GM21390 (cell line): ENCODE results near the gene SCRT2.
"Not testable (repeated sequence)": the region's sequence is repeated elsewhere in the genome, so short reads cannot be mapped to it uniquely, and the experiment has no call there.

ENCODE experiments used
- ATAC-seq: cut with Tn5 transposase; IDR thresholded peaks from one replicate; pipeline ENCODE4 v1.9.1; 2021; ENCODE audit not compliant: unreplicated experiment

The SCRT2 gene

DNA sequence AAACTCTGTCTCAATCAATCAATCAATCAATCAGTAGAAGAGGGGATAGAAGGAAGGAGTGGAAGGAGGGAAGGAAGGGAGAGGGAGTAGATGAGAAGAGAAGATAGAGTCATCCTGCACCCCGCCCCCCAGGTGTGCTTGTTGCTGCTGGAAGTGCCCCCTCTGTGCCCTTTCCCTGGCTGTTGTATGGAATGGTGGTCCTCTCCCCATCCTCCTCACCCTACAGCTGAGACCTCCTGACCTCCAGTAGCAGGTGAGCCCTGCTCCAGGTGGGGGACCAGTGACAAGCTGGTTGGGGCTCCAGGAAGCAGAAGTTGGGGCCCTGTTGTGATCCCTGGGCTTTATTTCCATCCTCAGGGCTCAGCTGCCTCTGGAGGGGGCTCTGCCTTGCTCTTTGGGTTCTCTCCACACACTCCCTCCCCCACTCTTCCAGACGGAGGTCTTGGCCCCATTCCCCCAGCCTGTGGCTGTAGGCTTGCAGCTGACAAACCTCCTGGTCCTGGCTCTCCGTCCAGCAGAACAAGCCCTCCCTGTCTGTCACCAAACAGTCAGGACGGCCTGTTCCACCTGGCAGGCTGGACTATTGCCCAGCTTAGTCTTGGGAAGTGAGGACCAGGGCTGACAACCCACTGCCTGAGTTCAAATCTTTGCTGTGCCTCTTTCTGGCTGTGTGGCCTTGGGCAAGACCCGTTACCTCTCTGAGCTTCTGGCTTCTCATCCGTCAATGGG, 26.0 kb upstream of the SCRT2 start:
- no peak for ATAC-seq

DNA sequence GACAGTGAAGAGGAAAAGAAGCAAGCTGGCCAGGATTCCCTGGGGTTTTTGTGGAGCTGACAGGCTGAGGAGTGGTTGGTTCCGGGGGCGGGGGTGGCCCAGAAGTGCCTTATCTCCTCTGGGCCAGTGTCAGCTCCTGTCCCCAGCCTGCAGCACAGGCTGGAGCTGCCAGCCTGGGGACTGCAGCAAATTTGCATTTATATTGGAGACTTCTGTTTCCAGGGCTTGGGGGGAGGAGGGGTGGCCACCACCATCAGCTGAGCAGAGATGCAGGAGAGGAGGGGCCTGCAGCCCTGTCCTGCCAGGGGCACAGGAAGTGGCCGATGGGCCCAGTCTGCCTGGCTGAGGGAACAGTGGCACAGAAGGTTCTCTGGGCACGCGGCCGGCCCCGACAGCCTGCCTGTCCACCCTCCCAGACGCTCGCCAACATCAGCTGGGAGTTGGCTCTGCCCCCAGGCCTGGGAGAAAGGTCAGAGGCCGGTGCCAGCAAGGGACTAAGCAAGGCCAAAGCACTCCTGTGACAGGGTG, 24.3 kb upstream of the SCRT2 start:
- no peak for ATAC-seq

DNA sequence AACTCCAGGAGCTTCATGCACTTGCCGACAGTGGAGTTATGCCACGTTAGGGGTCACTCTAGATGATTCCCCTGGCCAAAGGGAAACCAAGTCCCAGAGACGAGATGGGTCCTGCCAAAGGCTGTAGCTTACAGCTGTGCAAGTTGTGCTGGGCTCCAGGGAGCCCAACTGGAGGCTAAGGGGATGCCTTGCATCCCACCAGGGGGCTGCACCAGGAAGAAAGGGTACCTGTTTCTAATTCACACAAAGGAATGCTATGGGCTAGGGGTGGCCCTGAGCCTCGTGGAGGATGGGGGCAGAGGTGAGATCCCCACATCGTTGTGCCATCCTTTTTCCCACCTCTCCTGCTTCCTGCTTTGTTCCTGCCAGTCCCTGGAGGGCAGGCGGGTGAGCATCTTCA, 23.7 kb upstream of the SCRT2 start:
- no peak for ATAC-seq

DNA sequence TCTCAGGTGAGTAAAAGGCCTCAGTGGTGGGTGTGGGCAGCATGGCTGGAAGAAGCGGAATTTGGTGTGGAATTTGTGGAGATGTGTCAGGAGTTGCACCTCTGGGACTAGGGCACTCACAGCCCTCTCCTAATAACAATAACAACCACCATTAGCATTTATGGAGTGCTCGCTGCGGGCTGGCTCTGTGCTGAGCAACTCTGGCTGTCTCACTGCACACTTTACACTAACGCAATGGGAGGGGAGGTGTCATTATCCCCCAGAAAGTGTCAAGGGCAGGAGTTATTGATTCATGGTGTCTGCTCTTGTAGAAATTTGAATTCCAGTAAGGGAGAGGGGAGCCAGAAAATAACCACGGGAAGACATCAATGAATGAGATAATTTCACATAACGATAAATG, 22.7 kb upstream of the SCRT2 start:
- no peak for ATAC-seq

- ATAC-seq = no peak
These were observed 22.2 kb upstream of the SCRT2 start for GRCh38 chr20:697826-698225.

DNA sequence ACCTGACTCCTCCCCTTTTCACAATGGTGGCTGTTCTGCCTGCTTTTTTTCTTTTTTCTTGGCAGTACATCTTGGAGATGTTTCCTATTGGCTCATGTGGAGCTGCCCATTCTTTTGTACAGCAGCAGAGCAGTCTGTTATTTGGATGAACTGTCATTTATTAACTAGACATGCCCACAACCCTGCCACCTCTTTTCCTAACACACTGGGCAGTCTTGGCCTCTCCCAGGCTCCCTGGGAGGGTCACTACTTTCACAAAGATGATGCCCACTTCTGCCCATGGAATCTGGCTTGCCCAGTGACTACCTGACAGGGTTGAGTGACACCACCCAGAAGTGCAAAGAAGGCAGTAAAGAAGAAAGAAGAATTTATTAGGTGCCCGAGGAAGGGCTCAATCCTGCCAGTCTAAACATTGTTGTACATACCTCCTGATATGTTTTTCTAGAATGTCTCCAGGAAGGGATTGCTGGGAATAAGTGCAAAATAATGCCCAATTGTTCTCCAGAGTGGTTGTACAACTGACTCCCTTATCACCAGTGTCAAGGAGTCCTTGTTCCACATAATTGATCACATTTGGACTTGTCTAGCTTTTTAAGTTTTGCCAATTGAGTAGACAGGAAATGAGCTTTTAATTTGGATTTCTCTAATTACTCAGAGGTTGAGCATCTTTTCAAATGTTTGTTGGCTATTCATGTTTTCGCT, 19.7 kb upstream of the SCRT2 start:
- ATAC-seq = no peak

GRCh38 chr20:694496-694895, 18.9 kb upstream of the SCRT2 start:
- no peak for ATAC-seq

GRCh38 chr20:693786-694185, 18.2 kb upstream of the SCRT2 start:
- not testable (repeated sequence) for ATAC-seq

DNA sequence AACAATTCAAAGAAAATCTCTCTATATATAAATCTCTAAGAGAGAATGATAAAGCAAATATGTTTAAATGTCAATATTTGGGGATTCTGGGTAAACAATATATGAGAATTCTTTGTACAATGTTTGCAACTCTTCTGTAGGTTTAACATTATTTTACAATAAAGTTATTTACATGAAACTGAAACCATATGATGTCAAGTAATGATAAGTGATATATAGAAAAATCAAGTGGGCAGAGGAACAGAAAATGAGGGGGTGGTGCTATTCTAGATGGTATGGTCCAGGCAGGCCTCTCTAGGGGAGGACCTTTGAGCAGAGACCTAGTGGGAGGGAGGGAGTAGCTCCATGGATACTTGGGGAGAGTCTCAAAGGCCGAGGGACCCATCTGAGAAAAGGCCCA, 16.4 kb upstream of the SCRT2 start:
- no peak for ATAC-seq

DNA sequence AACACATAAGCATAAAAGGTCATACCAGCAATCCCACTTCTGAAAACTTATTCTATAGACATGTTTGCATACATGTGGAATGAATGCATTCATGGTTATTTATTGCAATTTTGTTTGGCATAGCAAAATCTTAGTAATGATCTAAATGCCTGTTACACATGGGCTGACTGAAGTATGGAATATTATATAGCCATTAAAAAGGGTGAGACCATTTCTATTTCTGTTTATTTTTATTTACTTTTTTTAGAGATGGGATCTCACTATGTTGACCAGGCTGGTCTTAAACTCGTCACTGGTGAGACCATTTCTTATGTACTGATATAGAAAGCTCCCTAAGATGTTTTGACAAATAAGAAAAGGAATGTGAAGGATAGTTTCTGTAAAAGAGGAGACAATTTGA, 14.3 kb upstream of the SCRT2 start:
- ATAC-seq = no peak

DNA sequence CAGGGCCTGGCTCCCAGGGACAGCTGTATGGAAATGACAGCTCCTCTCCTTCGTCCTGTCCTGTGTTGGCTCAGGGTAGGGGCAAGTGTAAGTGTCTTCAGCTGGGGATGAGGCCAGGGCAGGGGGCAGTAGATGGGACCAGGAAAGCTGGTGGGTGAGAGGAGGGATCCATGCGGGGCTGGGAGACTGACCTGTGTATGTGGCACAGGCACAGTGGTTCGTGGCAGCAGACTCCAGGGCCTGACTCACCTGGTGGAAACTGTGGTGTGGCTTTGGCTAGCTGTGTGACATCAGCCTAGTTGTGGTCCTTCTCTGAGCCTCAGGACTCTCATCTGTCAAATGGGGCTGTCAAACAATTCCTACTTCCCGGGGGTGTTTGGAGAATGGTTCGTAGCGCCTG, 13.7 kb upstream of the SCRT2 start:
- no peak for ATAC-seq

GRCh38 chr20:688809-689212, 13.2 kb upstream of the SCRT2 start:
- no peak for ATAC-seq

DNA sequence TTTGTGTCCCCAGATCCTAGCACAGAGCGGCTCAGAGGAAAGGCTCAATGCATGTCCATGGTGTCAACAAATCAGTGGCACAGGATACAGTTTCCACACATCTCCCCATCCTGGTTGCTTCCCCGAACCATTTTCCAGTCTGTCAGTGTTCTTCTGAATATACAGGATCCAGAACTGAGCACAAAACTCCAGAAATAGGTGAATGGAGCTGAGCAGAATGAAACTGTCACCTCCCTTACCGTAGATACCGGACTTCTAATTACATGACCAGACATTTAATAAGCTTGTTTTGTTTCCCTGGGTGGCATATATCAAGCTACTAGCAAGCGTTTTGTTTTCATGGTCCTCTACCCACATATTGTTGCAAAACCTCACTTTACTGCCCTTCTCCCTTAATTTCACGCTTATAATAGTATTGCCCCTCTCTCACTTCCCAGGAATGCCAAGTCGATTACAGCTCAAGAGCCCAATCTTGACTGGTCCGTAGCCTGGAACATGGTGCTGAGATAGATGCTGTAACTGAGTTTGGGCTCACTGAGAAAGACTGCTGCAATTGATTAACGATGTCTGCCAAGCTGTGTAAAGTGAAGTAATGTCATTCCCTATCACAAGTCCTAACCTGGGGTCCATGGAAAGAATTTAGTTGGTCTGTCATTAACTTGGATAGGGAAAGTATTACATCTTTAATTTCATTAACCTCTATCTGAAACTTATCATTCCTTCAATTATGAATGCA, 12.0 kb upstream of the SCRT2 start:
- no peak for ATAC-seq

DNA sequence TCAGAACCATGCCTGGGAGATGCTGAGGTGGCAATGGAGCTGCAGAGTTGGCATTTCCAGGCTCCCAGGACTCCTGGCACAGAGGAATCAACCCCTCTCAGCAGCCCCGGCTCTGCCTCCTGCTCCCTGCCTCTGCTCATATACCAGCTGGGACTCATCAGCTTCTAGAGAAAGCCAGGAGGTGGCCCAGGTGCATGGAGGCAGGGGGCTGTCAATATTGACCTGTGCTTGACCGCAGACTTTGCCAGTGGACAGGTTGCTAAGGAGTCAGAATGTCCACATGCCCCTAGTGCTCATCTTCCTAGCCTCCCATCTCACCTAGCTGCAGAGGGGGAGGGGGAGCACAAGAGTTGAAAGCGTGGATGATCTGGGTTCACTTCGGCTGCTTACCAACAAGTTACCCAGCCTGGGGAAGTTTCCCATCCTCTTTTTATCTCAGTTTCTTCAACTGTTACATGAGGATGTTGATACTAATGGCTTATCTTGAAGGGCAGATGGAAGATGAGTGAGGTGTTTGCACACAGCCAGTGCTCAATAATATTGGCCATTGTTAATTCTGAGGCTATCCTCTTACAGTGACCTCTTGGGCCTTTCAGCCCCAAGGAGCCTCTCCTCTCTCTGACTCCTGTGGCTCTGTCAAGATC, 9.2 kb upstream of the SCRT2 start:
- ATAC-seq = no peak

GRCh38 chr20:682123-682522, 6.5 kb upstream of the SCRT2 start:
- ATAC-seq = no peak

- ATAC-seq = no peak
These were observed 5.1 kb upstream of the SCRT2 start for GRCh38 chr20:680638-681187.

- ATAC-seq = no peak
These were observed 2.4 kb upstream of the SCRT2 start for GRCh38 chr20:677957-678356.

DNA sequence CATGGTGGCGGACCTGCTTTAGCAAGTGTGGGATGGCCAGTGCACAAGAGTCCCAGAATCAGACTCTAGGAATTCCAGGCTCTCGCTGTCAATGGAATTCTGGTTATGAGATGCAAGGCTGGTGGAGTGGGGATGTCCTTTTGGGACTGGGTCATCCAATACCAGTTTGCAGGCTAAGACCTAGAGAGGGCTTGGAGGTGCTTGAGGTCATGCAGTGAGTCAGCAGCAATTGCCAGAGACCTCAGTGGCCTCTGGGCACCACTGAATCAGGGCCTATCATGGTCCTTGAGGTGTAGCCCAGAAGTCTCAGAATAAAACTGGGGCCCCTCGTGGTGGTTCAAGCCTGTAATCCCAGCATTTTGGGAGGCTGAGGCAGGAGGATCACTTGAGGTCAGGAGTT, 1.4 kb upstream of the SCRT2 start:
- no peak for ATAC-seq

DNA sequence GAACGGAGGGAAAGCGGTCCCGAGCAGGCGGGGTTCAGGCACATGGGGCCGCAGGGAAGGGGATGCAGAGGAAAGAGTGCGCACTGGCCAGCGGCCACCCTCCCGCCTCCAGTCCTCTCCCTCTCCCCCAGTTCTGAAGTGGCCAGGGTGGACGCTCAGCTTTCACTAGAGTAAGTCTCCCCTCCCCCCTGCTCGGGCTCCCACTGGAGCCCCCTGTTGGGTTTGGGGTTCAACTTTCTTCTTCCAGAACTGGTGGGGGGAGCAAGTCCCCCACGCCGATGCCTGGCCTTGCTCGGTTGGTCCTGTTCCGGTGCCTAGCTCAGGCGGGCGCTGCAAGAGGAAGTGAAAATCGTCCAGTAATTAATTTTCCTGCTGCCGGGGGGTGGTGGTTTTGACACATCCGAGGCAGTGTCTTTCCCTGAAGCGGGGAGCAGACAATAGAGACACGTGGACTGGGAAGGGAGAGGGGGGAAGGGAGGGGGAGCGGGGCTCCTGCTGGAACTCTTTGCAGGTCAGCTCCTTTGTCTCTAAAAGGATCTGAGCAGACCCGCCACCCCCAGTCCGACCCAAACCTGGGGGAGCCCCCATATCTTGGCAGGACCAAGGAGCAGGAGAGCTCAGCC, 824 bp upstream of the SCRT2 start:
- no peak for ATAC-seq

GRCh38 chr20:675033-675452, 559 bp downstream of the SCRT2 start:
- ATAC-seq = no peak

GRCh38 chr20:673603-674001, 2.0 kb downstream of the SCRT2 start:
- ATAC-seq = no peak
